Naive B cell (primary cell): ENCODE data around the gene PIK3R3. TPM values are rescaled to one million over a fixed set of nuclear protein-coding genes. Genes with fewer than 3 reads are reported as not detected.

Experiments
- ATAC-seq, 2 donors: fragments of 150-1000 bp; cut with Tn5 transposase; 2 replicates each; pipeline ENCODE4 v1.10.0; 2021; ENCODE audit warnings: low read depth in 2 of 2, mild to moderate bottlenecking in 2 of 2, moderate library complexity in 2 of 2
- DNase-seq: peaks from one replicate; pipeline ENCODE4 v3.0.0; 2022
- H3K27ac Mint-ChIP-seq, 6 donors: one replicate each; pipeline ENCODE4 v1.8.0; 2020 to 2022; ENCODE audit warnings: mild to moderate bottlenecking in 6 of 6, mixed read lengths in 6 of 6, moderate library complexity in 5 of 6, inconsistent platforms in 2 of 6
- H3K27me3 Mint-ChIP-seq, 3 donors: one replicate each; pipeline ENCODE4 v1.8.0; 2021 to 2022; ENCODE audit warnings: mixed read lengths in 3 of 3, mild to moderate bottlenecking in 1 of 3
- H3K36me3 Mint-ChIP-seq, 2 donors: one replicate each; pipeline ENCODE4 v1.8.0; 2020 to 2022; ENCODE audit warnings: mixed read lengths in 2 of 2, inconsistent platforms in 1 of 2, mild to moderate bottlenecking in 1 of 2
- H3K4me1 Mint-ChIP-seq, 3 donors: one replicate each; pipeline ENCODE4 v1.8.0; 2020 to 2022; ENCODE audit warnings: mixed read lengths in 3 of 3, inconsistent platforms in 1 of 3, mild to moderate bottlenecking in 1 of 3, moderate library complexity in 1 of 3
- H3K4me3 Mint-ChIP-seq, 8 donors: one replicate each; pipeline ENCODE4 v1.8.0; 2020 to 2022; ENCODE audit warnings: mild to moderate bottlenecking in 8 of 8, mixed read lengths in 8 of 8, moderate library complexity in 8 of 8, inconsistent platforms in 2 of 8
- H3K9me3 Mint-ChIP-seq, 7 donors: one replicate each; pipeline ENCODE4 v1.8.0; 2020 to 2022; ENCODE audit warnings: mixed read lengths in 7 of 7, mild to moderate bottlenecking in 5 of 7, inconsistent platforms in 2 of 7, moderate library complexity in 1 of 7
- polyA plus RNA-seq, 6 donors: library from polyadenylated mRNA; unstranded; fragments of 300-500 nt; fragmentation: Illumina TruSeq; gene quantifications; one replicate each; pipeline ENCODE4 v1.2.3, GENCODE V29; 2021; ENCODE audit warnings: low read depth in 6 of 6

Gene PIK3R3
- polyA plus RNA-seq, 6 donors from 2014 or later = 0.11 to 0.31 (median 0.25) TPM; not detected in 3

DNA sequence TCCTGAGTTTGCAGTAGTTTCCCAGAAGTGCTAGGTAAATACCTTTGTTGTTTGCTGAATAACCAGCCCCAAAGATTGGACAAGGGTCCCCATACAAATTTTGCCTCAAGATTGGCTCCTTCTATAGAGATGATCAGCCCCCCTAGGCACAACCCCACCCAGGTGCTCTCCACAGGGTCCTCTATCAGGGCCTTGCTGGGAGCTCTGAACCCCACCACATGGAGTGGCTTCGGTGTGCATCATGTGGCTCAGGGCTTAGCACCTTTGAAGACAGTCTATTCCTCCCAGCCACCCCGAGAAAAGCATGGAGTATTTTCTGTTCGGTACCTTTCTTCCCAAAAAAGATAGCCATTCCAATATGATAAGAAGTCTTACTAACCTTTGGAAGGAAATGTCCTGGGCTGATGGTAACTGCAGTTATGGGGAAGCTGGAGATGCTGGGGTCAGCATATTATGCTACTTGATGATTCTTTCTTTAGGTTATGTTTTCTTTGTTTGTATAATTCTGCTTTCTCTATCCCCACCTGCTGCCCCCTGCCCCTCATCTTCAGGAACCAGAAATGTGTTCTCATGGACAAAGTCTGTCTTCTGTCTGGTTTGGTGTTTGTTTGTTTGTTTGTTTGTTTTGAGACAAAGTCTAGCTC, 37.5 kb upstream of the PIK3R3 start:
- H3K4me1 Mint-ChIP-seq = peaks cover 24 to 25% (median 25%) of the 10 kb centered on the region in 3 donors
- H3K9me3 Mint-ChIP-seq = no peaks in the 10 kb centered on the region
- no peaks in the 10 kb centered on the region for H3K36me3 Mint-ChIP-seq
- no peak for DNase-seq
- H3K27me3 Mint-ChIP-seq = peaks cover 0 to 10% (median 9%) of the 10 kb centered on the region in 3 donors
- no peak for ATAC-seq
- peak overlapping the region in 1 of 6 donors; percentile 59 for H3K27ac Mint-ChIP-seq
- H3K4me3 Mint-ChIP-seq = no peak overlapping the region

- Mint-ChIP-seq H3K4me3 (peak overlapping the region in 2 of 8 donors; percentile 12 to 87), H3K27me3 (peaks cover 0 to 25% (median 24%) of the 10 kb centered on the region in 3 donors), H3K4me1 (peaks cover 24 to 25% (median 25%) of the 10 kb centered on the region in 3 donors), H3K27ac (peak overlapping the region in 1 of 6 donors; percentile 36), H3K36me3 (no peaks in the 10 kb centered on the region), H3K9me3 (no peaks in the 10 kb centered on the region)
- ATAC-seq (no peak), DNase-seq (no peak)
Measured at GRCh38 chr1:46168477-46168876, 36.0 kb upstream of the PIK3R3 start.

- DNase-seq (peak; percentile 33), ATAC-seq (peak; percentile 77 to 83)
- H3K4me3 Mint-ChIP-seq = peak overlapping the region; percentile 81 to 94 (median 92)
- H3K27me3 Mint-ChIP-seq = peaks cover 0 to 25% (median 24%) of the 10 kb centered on the region in 3 donors
- H3K27ac Mint-ChIP-seq = peak overlapping the region; percentile 60 to 80 (median 62)
- H3K36me3 Mint-ChIP-seq = no peaks in the 10 kb centered on the region
- no peaks in the 10 kb centered on the region for H3K9me3 Mint-ChIP-seq
- peaks cover 16 to 22% (median 20%) of the 10 kb centered on the region in 3 donors for H3K4me1 Mint-ChIP-seq
Measured at GRCh38 chr1:46166521-46167462, 34.4 kb upstream of the PIK3R3 start.

- Mint-ChIP-seq H3K27me3 (peaks cover 0 to 18% (median 18%) of the 10 kb centered on the region in 3 donors), H3K36me3 (no peaks in the 10 kb centered on the region), H3K4me3 (no peak overlapping the region), H3K9me3 (no peaks in the 10 kb centered on the region), H3K4me1 (peaks cover 0 to 3% (median 0%) of the 10 kb centered on the region in 3 donors), H3K27ac (no peak overlapping the region)
- no peak for ATAC-seq
- DNase-seq = no peak
Measured at GRCh38 chr1:46160212-46160611, 27.8 kb upstream of the PIK3R3 start.

GRCh38 chr1:46159516-46159915, 27.1 kb upstream of the PIK3R3 start:
- no peaks in the 10 kb centered on the region for H3K36me3 Mint-ChIP-seq
- H3K27ac Mint-ChIP-seq = no peak overlapping the region
- no peak overlapping the region for H3K4me3 Mint-ChIP-seq
- no peaks in the 10 kb centered on the region for H3K4me1 Mint-ChIP-seq
- no peaks in the 10 kb centered on the region for H3K9me3 Mint-ChIP-seq
- DNase-seq (no peak), ATAC-seq (no peak)
- peaks cover 0 to 11% (median 11%) of the 10 kb centered on the region in 3 donors for H3K27me3 Mint-ChIP-seq

DNA sequence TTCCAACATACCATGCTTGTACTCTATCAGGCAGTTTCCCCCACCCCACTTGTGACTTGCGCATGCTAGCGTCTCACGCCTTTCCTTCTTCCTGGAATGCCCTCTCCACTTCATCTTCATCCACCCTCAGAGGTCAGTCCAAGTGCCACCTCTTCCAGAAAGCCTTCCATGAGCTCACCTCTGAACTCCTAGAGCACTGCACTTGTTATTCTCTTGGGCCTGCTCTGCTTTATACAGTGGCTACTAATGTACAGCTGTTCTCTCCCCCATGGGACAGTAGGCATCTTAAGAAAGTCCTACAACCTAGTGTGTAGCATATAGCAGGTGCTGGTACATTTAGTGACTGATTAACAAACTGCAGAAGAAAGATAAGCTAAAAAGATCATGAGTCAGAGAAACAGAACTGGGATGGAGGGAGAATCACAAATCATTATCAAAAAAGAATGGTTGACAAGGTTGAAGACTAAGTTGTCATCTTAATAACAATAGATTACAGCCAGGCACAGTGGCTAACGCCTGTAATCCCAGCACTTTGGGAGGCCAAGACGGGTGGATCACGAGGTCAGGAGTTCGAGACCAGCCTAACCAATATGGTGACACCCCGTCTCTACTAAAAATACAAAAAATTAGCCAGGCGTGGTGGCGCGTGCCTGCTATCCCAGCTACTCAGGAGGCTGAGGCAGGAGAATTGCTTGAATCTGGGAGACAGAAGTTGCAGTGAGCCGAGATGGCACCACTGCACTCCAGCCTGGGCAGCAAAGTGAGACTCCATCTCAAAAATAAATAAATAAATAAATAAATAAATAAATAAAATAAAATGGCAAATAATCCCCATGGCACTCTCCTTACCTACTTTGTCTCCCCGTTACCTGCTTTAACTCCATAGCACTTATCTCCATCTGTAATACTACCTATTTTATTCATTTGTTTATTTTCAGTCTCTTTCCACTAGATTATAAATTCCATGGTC, 26.2 kb upstream of the PIK3R3 start:
- H3K9me3 Mint-ChIP-seq = no peaks in the 10 kb centered on the region
- no peak overlapping the region for H3K27ac Mint-ChIP-seq

DNA sequence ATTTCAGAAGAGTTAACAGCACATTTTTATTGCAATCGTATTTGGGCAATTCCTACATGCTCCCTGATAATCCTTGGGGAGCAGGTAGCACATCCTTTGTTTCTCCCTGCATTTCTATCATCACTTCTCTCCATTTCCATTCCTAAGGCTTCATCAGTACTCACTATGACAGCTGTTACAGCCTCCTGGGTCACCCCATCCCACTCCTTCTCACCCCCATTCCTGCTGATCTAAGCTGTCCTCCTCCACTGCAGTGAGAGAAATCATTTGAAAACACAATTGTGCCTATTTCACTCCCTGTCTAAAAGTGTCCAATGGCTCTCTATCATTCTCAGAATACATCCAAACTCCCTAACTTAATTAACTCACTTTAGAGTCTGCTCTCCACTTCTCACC, 25.5 kb upstream of the PIK3R3 start:
- Mint-ChIP-seq H3K4me3 (no peak overlapping the region), H3K4me1 (no peaks in the 10 kb centered on the region)
- DNase-seq = no peak

More for the DNA sequence above, 26.2 kb upstream of the PIK3R3 start:
- Mint-ChIP-seq H3K4me1 (no peaks in the 10 kb centered on the region), H3K36me3 (no peaks in the 10 kb centered on the region), H3K27me3 (peaks cover 0 to 2% (median 2%) of the 10 kb centered on the region in 3 donors), H3K4me3 (no peak overlapping the region)
- ATAC-seq = no peak
- no peak for DNase-seq

GRCh38 chr1:46153732-46154131, 21.3 kb upstream of the PIK3R3 start:
- no peaks in the 10 kb centered on the region for H3K4me1 Mint-ChIP-seq
- H3K27ac Mint-ChIP-seq = no peak overlapping the region
- H3K27me3 Mint-ChIP-seq = no peaks in the 10 kb centered on the region
- H3K4me3 Mint-ChIP-seq = no peak overlapping the region
- no peak for ATAC-seq
- H3K36me3 Mint-ChIP-seq = no peaks in the 10 kb centered on the region
- no peaks in the 10 kb centered on the region for H3K9me3 Mint-ChIP-seq
- DNase-seq = no peak

More for the DNA sequence above, 25.5 kb upstream of the PIK3R3 start:
- no peak for ATAC-seq
- Mint-ChIP-seq H3K27me3 (no peaks in the 10 kb centered on the region), H3K27ac (no peak overlapping the region), H3K36me3 (no peaks in the 10 kb centered on the region), H3K9me3 (no peaks in the 10 kb centered on the region)

- no peaks in the 10 kb centered on the region for H3K27me3 Mint-ChIP-seq
- no peak overlapping the region for H3K4me3 Mint-ChIP-seq
Measured at GRCh38 chr1:46153228-46153627, 20.8 kb upstream of the PIK3R3 start.

DNA sequence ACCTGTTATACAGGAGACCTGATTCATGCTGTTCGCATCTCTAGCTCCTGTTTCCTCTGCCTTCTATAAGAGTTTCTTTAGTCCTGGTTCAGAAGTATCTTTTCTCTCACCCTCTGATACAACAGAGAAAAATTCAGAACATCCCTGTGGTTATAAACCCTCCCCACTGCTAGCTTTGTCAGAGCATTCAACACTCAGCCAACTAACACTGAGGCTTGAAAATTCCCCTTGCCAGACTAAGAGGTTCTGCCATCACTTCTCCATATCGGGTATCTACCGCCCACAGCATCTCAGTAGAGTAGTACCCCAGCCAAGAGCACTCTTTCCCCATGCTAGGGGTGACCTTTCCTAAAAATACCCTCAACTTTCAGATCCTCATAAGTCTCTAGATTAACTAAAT, 19.6 kb upstream of the PIK3R3 start:
- H3K36me3 Mint-ChIP-seq = no peaks in the 10 kb centered on the region
- peak; percentile 32 to 35 for ATAC-seq
- peak overlapping the region in 1 of 6 donors; percentile 7 for H3K27ac Mint-ChIP-seq
- no peak for DNase-seq
- no peaks in the 10 kb centered on the region for H3K4me1 Mint-ChIP-seq
- no peaks in the 10 kb centered on the region for H3K9me3 Mint-ChIP-seq
- H3K27me3 Mint-ChIP-seq = no peaks in the 10 kb centered on the region
- H3K4me3 Mint-ChIP-seq = no peak overlapping the region

More at GRCh38 chr1:46153228-46153627, 20.8 kb upstream of the PIK3R3 start:
- ATAC-seq (no peak), DNase-seq (no peak)
- Mint-ChIP-seq H3K4me1 (no peaks in the 10 kb centered on the region), H3K27ac (no peak overlapping the region), H3K36me3 (no peaks in the 10 kb centered on the region), H3K9me3 (no peaks in the 10 kb centered on the region)

DNA sequence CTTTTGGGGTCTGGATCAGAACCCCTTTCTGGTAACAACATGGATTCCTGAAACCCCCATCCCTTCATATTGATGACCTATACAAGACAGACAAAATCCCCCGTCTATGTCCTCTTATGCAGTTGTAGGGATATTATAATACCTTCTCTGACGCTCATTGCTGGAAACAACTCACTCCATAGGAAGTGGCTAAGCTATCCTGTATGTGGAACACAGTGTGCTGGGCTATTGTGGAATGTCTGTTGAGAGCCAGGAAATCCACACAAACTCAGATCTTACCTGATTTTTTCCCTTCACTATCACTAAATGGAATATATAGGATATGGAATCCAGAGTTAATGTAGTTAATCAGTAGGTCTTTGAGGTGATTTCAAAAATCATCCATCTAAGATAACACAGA, 17.7 kb upstream of the PIK3R3 start:
- H3K27ac Mint-ChIP-seq = no peak overlapping the region
- no peaks in the 10 kb centered on the region for H3K36me3 Mint-ChIP-seq
- H3K4me1 Mint-ChIP-seq = no peaks in the 10 kb centered on the region
- no peaks in the 10 kb centered on the region for H3K27me3 Mint-ChIP-seq
- H3K4me3 Mint-ChIP-seq = no peak overlapping the region
- ATAC-seq (no peak), DNase-seq (no peak)
- H3K9me3 Mint-ChIP-seq = no peaks in the 10 kb centered on the region

DNA sequence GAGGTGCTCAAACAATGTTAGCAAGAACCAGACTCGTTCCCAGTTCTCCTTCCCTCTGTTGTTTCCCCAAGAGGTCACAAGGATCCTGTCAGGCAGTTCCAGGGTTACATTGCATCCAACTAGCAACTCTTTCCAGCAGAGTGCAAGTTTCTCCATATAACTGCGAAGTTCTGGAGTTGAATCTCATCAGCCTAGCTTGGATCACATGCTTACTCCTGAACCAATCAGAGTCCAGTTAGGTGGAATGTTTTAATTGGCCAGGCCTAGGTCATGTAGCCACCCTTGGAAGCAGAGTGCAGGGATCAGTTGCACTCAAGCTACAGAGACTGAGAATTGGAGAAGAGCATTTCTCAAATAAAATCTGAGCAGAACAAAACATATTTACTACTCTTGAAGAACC, 15.9 kb upstream of the PIK3R3 start:
- no peaks in the 10 kb centered on the region for H3K27me3 Mint-ChIP-seq
- no peak for DNase-seq
- no peak overlapping the region for H3K4me3 Mint-ChIP-seq
- ATAC-seq = no peak
- no peaks in the 10 kb centered on the region for H3K36me3 Mint-ChIP-seq
- peaks cover 0 to 2% (median 0%) of the 10 kb centered on the region in 7 donors for H3K9me3 Mint-ChIP-seq
- no peak overlapping the region for H3K27ac Mint-ChIP-seq
- no peaks in the 10 kb centered on the region for H3K4me1 Mint-ChIP-seq

- ATAC-seq (no peak), DNase-seq (no peak)
- Mint-ChIP-seq H3K4me1 (peaks cover 9% of the 10 kb centered on the region in 3 donors), H3K27ac (no peak overlapping the region), H3K4me3 (no peak overlapping the region), H3K36me3 (no peaks in the 10 kb centered on the region), H3K9me3 (no peaks in the 10 kb centered on the region), H3K27me3 (peaks cover 26 to 48% (median 36%) of the 10 kb centered on the region in 3 donors)
Measured at GRCh38 chr1:46137916-46138315, 5.5 kb upstream of the PIK3R3 start.
